GDM1 (cell line): ENCODE results near the gene SOBP.
"Not testable (repeated sequence)": the region's sequence is repeated elsewhere in the genome, so short reads cannot be mapped to it uniquely, and the experiment has no call there.

Experiments used
- DNase-seq: peaks from one replicate; lab custom pipeline; 2025; lab: John Stamatoyannopoulos, UW

Gene SOBP

DNA sequence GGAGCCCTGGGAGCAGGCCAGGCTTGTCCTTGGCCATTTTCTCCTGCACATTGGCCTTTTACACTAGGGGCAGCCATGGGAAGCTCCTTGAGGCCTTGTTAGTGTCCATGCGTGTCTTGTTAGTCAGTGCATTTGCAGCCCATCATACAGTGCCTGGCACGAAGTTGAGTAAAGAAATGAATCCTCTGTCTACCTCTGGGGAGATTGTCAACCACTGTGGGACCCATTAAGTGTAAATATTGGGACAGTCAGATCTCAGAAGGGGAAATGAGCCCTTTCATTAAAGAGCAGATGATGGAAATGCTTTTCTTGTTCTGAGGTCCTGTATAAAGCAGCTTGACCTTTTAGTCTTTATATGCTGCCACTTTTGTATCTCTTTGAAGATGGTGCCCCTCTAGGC is 33.9 kb downstream of the SOBP start:
- no peak for DNase-seq

DNA sequence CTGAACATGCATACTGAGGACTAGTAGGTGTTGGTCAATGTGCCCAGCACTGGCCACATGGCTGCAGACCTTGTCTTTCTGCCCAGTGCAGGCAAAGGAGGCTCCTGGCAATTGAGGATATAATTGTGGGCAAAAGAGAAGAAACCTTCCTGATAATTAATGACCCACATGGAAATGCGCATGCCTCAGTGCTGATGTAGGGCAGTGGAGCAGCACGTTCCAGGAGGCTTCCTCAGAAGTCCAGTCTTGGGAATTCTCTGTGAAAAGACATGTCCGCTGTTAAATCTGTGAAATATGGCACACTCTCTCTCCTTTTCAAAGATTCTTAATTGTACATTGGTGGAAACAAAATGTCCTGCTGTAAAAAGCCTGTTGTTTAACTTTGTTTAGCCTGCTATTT is 34.7 kb downstream of the SOBP start:
- no peak for DNase-seq

DNA sequence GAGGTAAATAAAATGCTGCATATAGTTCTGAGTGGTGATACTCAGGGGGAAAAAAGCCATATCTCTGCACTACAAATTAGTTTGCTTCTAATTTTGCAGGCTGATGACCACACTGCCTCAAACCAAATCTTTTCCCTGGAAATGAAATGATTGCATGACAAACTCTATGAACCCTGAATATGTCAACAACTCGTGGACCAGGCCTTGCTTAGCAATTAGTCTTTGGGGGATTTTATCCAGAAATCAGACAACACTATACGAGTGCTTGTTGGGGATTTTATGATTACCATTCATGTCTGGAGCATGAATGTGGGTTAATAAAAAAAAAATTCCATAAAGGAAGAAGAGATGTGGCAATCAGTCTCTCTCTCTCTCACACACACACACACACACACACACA is 42.0 kb downstream of the SOBP start:
- DNase-seq, result no peak

DNA sequence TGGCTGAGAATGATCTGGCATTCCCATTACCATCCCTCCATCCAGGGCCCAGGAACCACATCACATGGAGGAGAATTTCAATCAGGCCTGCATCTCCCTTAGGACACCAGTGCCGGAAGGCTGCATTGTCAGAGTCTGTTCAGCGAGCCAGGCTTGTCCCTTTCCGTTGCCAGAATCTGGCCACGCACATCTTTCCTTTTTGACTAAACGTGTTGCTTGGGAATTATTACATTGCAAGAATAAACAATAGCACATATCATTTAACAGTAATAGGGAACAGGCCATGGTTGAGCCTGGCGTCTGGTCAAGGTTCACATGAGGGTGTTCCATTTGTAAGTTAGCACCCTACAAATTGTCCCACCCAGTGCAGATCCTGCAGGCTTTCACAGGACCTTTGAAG is 42.8 kb downstream of the SOBP start:
- DNase-seq, result no peak

DNA sequence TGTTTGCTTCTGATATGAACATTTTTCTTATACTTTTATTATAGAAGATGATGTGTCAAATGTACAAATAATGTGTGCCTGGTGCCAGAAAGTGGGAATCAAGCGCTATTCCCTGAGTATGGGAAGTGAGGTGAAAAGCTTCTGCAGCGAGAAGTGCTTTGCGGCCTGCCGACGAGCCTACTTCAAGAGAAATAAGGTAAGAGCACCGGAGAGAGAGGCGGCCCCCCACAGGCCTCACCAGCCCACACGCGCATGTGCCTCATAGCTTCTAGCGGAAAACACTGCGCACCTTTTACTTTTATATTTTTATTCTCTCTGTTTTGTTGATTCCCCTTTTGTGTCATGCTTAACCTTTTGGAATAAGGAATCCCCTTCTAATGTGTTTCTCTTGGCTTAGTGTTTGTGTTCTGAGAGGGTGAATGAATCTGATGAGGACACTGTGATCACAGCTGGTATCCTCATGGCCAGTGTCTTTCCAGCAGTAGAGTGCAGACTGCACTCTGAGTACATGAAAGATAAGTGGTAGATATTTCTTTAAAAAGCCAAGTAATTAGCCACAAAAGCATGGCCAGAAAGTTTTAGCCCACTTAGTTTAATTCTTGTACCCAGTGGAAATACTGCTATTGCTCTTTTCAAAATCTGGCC is 43.6 kb downstream of the SOBP start:
- no peak for DNase-seq

DNA sequence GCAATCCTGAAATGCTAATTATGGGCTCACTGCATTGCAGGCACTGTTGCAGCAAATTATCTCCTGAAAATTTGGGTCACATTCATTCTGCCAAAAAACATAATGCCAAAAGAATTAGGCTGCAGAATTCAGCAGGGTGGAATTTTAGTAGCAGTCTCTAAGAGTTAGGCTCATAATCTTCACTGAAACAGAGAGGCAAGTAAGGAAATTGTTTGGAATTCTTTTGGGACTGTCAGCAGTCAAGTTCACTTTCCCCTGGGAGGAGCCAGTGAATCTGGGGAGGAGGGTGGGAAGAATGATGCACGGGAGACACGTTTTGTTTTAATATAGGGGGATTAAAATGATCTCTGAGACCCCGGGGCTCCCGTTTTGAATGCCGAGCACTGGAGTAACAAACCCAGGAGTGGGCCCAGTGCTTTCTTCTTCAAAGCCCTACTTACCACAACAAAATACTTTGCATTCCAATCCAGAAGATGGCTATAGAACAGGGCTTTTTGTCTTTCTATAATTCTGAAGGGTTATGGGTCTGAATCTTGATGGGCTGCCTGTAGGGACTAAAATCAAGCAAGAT is 44.7 kb downstream of the SOBP start:
- no peak for DNase-seq

DNA sequence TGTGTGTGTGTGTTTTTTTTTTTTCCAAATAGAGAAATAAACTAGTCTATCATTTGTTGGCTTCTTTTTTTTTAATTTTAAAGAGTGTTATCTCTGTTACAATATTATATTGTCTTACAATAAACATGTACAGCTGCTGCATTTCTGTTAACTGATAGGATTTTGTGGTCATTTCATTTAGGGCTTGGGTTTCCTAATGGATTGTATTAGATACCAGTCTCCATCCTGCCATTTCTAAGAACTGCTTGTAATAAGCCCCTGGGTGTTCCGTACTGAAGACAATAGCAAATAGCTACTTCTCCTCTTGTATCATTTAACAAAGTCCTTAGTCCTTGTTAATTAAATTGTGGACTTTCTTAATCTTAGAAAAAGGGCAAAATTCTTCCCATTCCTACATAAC is 45.7 kb downstream of the SOBP start:
- DNase-seq, result no peak

DNA sequence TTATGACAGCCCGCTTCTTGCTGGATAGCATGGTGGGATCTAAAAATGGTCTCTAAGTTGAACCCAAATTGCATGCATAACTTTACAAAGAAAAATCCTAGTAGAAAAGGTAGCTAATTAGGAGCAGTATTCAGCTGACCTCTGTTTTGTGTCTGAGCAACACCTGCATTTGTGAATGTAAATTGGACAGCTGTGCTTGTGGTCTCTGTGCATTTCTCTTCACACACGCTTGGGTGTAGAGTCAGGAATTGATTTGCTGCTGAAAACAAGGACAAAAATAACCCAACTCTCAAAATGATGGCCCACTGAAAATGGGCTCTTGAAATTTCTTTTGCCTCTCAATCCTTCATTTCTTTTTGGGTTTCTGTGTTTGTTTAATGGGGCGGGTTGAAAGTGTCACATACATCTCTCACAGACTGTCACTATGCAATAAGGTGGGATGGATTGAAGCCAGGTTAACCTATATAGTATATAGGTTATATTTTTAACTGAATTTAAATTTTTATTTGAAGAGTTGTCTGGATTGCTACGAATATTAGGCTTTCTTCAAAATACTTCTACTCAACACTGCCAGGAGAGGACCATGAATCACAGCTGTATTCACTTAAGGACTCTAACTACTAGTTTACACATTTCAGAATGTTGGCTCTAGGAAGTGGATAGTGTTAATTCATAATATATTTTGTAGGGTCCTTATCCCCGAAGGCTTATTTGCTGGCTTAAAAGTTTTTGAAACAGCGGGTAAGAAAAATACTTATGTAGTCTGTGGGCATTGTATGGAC is 46.5 kb downstream of the SOBP start:
- no peak for DNase-seq

DNA sequence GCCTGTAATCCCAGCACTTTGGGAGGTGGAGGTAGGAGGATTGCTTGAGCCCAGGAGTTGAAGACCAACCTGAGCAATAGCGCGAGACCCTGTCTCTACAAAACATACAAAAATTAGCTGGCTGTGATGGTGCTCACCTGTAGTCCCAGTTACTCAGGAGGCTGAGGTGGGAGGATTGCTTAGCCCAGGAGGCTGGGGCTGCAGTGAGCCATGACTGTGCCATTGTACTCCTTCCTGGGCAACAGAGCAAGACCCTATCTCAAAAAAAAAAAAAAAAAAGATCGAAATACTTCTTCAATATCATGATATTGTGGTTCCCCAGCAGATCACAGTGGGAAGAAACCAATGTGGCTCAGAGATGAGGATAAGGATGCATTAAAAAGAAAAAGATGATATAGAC is 47.6 kb downstream of the SOBP start:
- no peak for DNase-seq

DNA sequence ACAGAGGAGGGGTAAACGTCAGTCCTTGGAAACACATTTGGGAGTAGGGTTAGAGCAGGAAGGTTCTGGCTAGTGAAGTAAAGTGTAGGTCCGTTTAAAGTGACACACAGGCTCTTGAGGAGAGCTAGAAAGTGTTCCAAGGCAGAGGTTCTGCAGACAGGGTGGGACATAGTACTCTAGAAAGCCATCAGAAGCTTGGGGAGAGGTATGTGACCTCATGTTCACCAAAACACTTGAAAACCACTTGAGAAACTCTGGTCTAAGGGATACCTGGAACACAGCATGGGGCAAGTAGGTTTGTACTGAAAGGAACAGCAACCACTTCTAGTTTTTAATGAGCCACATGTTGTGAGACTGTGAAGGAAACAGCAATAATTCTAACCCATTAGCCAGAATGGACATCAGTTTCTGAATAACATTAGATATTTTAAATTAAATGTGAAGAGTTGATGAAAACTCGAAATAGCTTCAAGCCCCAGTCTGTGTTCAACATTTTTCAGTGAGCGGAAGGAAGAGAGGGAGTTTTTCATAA is 49.0 kb downstream of the SOBP start:
- DNase-seq, result no peak

DNA sequence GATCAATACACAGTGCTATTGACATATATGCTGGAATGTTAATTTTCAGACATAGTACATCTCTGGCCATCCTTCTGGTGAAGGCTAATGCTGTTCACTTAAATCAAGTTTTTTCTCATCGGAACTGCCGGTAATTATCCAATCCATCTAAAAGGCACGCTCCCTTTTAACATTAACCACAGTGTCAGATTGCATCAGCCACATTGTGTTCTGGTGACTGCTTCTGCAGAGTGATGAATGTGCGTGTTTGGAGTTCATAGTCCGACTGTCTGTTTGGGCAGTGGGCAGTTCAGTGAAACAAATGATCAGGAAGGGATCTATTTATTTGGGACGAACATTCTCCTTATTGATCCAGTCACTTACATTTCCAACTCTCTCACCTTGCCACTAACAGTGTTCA is 49.5 kb downstream of the SOBP start:
- DNase-seq, result no peak

DNA sequence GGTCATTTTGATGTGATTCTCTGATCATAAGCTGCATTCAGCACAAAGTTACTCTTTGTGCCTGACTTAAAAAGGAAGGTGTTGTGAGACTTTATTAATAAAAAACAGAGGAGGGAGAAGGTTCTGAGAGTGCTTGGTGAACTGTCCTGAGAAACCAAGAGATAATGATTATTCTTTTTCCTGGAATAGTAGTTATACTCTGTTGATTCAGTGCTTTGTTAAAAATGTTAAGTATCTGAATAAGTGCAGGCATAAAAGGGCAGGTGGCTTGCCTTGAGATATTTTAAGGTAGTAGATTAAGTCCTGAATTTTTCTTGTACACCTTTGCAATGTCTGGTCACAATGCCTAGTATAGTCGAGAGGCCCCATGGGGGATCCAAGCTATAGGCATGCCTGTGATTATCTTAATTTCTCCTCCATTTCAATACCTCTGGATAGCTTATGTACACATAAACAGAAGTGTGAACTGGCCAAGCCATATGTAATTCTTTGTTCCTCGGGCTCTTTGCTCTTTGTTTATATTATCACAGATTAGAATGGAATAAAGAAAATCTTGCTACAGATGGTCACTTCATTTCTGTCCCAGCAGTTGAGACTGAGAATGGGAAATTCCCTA is 50.0 kb downstream of the SOBP start:
- no peak for DNase-seq

DNA sequence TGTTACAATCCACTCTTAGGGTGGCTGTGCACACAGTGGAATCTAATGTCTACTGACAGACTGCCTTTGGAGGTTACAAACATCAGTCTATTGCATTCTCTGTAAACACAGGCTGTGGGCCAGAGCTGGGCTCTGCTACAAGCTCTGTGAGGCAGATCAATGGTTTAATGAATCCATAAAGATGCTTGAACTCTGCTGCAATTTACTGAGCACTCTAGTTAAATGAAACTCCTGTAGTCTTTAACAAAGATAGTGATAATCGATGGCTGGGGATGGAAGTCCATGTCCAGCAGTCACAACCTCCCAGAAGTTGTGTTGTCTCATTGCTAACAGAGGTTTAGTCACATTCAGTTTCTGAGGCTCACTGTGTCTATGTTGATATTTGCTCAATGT is 50.5 kb downstream of the SOBP start:
- DNase-seq, result no peak

DNA sequence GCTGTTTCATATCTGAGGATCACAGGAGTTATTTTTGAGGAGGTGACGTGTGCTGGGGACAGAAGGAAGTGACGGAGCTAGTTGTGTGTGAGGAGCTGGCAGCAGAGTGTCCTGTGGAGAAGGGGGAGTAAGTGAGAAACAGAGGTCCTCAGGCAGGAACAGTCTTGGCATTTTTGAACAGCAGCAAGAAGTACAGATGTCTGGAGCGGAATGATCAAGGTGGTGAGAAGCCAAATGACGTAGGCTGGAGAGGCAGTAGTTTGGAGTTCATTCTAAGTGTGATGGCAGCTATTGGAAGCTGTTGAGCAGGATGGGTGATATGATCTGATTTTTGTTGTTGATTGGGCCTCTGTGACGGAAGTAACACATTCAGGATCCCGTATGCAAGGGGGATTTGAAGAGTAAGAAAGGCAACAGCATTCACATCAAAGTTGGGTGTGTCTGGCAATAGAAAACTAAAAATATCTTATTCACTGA is 52.3 kb downstream of the SOBP start:
- no peak for DNase-seq

DNA sequence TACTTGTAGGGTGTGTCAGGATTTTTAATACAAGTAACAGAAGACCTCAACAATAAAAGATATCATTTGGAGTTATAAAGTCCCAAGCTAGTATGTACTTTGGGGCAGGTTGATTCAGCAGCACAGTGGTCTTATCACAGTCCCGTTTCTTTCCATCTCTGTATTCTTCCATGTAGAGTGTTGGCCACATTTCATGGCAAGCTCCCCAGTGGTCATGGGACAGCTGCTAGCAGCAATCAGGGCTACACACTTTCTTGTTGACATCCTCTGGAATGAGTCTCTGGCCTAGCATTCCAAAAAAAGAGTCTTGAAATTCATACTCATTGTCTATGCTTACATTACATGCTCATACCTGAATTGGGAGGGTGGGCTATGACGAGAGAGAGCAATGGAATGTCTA is 53.2 kb downstream of the SOBP start:
- no peak for DNase-seq

DNA sequence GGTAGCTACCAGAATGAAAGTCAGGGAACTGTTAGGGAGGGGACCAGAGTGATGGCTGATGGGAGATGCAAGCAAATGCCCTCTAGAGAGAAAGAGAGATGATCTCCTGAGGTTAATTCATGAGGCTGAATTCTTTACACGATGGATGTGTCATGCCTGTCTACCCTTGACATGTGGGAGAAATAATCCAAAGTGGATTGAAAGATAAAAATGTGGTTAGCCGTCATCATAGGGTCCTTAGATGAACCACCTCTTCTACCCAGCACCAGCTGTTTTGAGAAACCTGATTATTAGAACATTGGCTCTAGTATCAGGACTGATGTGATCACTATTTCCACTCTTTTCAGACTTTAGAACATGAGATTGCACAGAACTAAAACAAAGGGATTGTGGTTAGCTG is 53.6 kb downstream of the SOBP start:
- no peak for DNase-seq

DNA sequence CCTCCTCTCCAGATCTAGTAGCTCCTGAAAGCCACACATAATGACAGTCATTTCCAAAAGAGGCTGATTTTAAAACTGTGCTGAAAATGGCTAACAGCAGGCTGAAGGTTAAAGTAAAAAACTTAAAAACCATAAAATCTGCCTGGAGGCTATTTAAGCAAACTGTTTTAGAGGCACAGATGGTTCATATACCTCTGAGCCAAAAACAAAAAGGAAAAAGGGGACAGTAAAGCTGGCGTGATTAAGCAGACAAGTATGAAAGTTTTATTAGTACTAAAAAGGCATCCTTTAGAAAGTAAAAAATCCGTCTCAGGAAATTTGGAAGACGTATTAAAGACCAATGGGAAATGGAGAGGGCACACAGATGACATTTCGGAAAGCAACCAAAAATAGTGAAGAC is 55.8 kb downstream of the SOBP start:
- no peak for DNase-seq

DNA sequence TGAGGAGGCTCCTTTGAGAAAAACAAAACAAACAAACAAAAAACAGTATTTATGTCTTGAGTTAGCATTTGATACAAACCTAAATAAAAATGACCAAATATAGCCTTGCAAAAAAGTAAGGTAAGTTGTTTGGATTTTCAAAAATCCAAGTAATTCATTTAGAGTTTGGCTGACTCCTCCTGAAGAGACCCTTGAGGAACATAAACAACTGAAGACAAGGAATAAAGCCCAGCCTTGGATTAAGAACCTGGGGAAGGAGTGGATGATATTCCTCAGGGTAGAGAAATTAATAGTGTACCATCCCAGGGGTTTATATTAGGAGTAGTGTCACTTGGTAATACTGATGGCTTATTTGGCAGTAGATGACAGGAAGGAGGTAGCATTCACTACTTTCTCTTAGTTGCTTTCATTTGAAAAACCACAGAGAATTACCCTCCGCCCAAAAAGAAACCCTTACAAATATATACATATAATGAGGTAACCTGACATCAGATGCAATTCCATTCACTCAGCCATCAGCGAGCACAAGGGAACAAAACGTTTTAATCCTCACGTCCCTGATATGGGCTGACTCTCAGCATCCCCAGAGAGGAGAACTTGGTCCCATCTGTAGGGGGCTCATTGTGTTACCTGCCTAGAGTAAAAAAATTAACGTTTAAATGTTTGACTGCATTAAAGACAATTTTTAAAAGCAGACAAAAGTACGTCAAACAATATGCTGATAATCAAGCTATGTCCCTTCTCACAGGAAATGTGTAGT is 57.0 kb downstream of the SOBP start:
- no peak for DNase-seq

DNA sequence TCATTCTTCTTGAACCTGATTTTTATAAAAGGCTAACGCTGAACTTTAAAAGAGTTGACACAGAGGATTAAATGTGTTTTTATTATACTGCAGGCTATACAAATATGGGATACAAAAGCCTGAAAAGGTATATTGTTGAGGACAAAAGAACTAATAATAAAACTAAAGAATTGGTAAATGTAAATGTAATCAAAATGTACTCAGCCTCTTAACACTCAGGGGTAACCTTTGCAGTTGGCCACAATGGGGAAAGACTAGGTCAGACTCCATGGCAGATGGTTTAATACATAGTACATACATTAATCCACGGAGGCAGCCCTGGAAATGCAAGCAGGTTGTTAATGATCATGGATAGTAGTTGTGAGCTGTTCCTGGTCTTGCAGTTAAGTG is 57.5 kb downstream of the SOBP start:
- DNase-seq, result no peak

DNA sequence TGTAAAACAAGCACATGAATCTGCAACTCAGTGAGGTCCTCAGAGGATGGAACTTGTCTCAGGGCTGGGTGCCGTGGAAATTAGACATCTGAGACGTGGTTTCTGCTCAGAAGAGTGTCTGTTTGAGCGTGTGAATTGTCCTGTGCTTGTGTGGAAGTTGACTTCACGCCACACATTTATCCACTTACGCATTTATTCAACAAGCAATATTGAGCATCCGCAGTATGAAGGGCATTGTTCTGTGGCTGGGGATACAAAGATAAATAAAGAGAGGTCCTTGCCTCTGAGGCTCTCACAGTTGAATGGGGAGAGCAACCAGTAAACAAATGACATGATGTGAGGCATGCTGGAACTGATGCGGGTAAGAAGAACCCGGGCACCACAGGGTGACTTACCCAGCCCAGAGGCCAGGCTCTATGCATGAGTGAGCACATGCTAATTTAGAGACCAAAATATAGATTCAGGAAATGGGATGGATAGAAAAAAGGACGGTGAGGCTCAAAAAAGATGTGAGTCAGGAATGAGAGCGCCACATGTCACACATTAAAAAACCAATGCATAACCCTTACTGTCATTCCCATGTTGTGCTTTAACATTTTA is 60.4 kb downstream of the SOBP start:
- no peak for DNase-seq

DNA sequence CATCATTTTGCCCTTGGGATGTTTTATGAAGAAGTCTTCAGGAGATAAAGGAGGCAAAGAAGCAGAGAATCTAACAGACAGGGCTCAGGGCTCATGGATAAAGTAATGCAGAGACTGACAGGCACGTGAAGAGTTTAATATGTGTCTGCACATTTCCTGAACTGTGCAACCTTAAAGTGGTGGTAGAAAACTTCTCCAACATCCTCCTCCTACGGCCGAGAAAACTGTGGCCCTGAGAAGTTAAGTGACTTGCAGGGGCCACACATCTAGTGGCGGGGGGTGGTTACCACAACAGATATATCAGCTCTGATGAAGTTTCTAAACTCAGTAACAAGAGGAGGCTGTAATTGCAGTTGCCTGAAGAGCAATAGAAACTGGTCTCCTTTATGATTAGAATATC is 61.0 kb downstream of the SOBP start:
- no peak for DNase-seq

DNA sequence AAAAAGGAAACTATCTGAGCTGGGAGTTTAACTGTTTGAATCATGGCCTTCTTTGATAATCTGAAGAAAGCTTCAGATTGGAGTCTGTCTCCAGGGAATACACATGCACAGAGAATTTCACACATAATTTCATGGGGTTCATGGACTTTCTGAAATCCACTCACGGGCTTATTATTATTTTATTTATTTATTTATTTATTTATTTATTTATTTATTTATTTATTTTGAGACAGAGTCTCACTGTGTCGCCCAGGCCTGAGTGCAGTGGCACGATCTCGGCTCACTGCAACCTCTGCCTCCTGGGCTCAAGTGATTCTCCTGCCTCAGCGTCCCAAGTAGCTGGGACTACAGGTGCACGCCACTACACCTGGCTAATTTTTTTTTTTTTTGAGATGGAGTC is 63.2 kb downstream of the SOBP start:
- DNase-seq, result not testable (repeated sequence)
